IMR-90 (cell line): ENCODE data around the gene BLOC1S6. TPM values are rescaled to one million over a fixed set of nuclear protein-coding genes. Genes with fewer than 3 reads are reported as not detected.

Experiments
- ATAC-seq: fragments of 200-7000 bp; cut with Tn5 transposase; 2 replicates; pipeline ENCODE4 v1.9.1; 2020; ENCODE audit warnings: low read depth, mild to moderate bottlenecking, moderate library complexity
- BruUV-seq: library from RNA; stranded (reverse); fragments of 400-500 nt; replicated peaks from 2 replicates; lab custom pipeline; 2021; lab: Mats Ljungman, UMichigan
- CTCF ChIA-PET: fragments of 300-600 bp; formaldehyde crosslinking; extraction: SDS; loops from one replicate; lab custom pipeline; 2021; ENCODE audit warnings: antibody characterized with exemption; lab: Yijun Ruan, JAX
- POLR2A ChIA-PET: fragments of 300-600 bp; sonication (Branson Sonifier 250); formaldehyde crosslinking; loops from one replicate; lab custom pipeline; 2022; ENCODE audit warnings: antibody characterized with exemption; ENCODE audit not compliant: unreplicated experiment; lab: Charles Lee
- DNase-seq: peaks from one replicate; pipeline ENCODE4 v3.0.0; 2013
- H2AFZ ChIP-seq: replicated peaks from 2 replicates; pipeline ENCODE3; 2013; ENCODE audit warnings: low read length, mild to moderate bottlenecking; ENCODE audit not compliant: poor library complexity
- H2AK5ac ChIP-seq: 2 replicates; pipeline ENCODE4 v1.6.1; 2013; ENCODE audit warnings: low read depth, low read length, inconsistent platforms
- H2AK9ac ChIP-seq: replicated peaks from 2 replicates; pipeline ENCODE3; 2013; ENCODE audit warnings: mild to moderate bottlenecking, low read depth, low read length, moderate library complexity; ENCODE audit not compliant: poor library complexity
- H2BK120ac ChIP-seq: 2 replicates; pipeline ENCODE4 v1.6.1; 2013; ENCODE audit warnings: low read depth, low read length, inconsistent platforms
- H2BK15ac ChIP-seq: 3 replicates; pipeline ENCODE4 v1.6.1; 2013; ENCODE audit warnings: low read depth, low read length, inconsistent platforms
- H2BK20ac ChIP-seq: 2 replicates; pipeline ENCODE4 v1.6.1; 2013; ENCODE audit warnings: low read depth, mild to moderate bottlenecking, inconsistent platforms, low read length, moderate library complexity
- H2BK5ac ChIP-seq: 2 replicates; pipeline ENCODE4 v1.6.1; 2013; ENCODE audit warnings: mild to moderate bottlenecking, low read depth, low read length, inconsistent platforms; ENCODE audit not compliant: poor library complexity, severe bottlenecking
- H3K14ac ChIP-seq: replicated peaks from 2 replicates; pipeline ENCODE4 v1.6.1; 2013; ENCODE audit warnings: low read depth, low read length, inconsistent platforms
- H3K18ac ChIP-seq: 2 replicates; pipeline ENCODE4 v1.6.1; 2013; ENCODE audit warnings: low read depth, low read length, control low read depth
- H3K23ac ChIP-seq: 2 replicates; pipeline ENCODE4 v1.6.1; 2013; ENCODE audit warnings: low read depth, low read length, inconsistent platforms
- H3K27ac ChIP-seq: 2 replicates; pipeline ENCODE4 v1.5.1; 2013; ENCODE audit warnings: mild to moderate bottlenecking, control low read depth, low read length; ENCODE audit not compliant: insufficient read depth
- H3K27me3 ChIP-seq: 2 replicates; pipeline ENCODE4 v1.6.1; 2013; ENCODE audit warnings: low read length; ENCODE audit not compliant: control insufficient read depth, insufficient read depth
- H3K36me3 ChIP-seq: 2 replicates; pipeline ENCODE4 v1.6.1; 2013; ENCODE audit warnings: low read length, mixed read lengths; ENCODE audit not compliant: control insufficient read depth, insufficient read depth
- H3K4ac ChIP-seq: 2 replicates; pipeline ENCODE4 v1.6.1; 2013; ENCODE audit warnings: low read depth, low read length, inconsistent platforms
- H3K4me1 ChIP-seq: 2 replicates; pipeline ENCODE4 v1.6.1; 2013; ENCODE audit warnings: low read length, mixed read lengths; ENCODE audit not compliant: control insufficient read depth, insufficient read depth
- H3K4me2 ChIP-seq: 2 replicates; pipeline ENCODE4 v1.6.1; 2013; ENCODE audit warnings: low read depth, mild to moderate bottlenecking, control low read depth, low read length, moderate library complexity
- H3K4me3 ChIP-seq: 2 replicates; pipeline ENCODE4 v1.5.1; 2013; ENCODE audit warnings: low read depth, mild to moderate bottlenecking, control low read depth, low read length, moderate library complexity; ENCODE audit not compliant: insufficient read depth
- H3K56ac ChIP-seq: 2 replicates; pipeline ENCODE4 v1.6.1; 2013; ENCODE audit warnings: low read length, inconsistent platforms; ENCODE audit not compliant: insufficient read depth; ENCODE audit errors: extremely low read depth
- H3K79me1 ChIP-seq, 2 experiments: 2 replicates each; pipeline ENCODE4 v1.6.1; 2013; ENCODE audit warnings: low read length in 2 of 2, inconsistent platforms in 1 of 2, low read depth in 1 of 2
- H3K9ac ChIP-seq: 2 replicates; pipeline ENCODE4 v1.6.1; 2013; ENCODE audit warnings: low read depth, low read length, control low read depth
- H3K9me1 ChIP-seq: 2 replicates; pipeline ENCODE4 v1.6.1; 2013; ENCODE audit warnings: low read length, inconsistent platforms; ENCODE audit not compliant: insufficient read depth
- H3K9me3 ChIP-seq: 2 replicates; pipeline ENCODE4 v1.6.1; 2013; ENCODE audit warnings: low read length; ENCODE audit not compliant: control insufficient read depth, insufficient read depth
- H4K20me1 ChIP-seq: 2 replicates; pipeline ENCODE4 v1.6.1; 2013; ENCODE audit warnings: low read length, inconsistent platforms; ENCODE audit not compliant: insufficient read depth
- H4K5ac ChIP-seq: 2 replicates; pipeline ENCODE4 v1.6.1; 2013; ENCODE audit warnings: mild to moderate bottlenecking, low read depth, low read length, control low read depth
- H4K8ac ChIP-seq, 2 experiments: 2 replicates each; pipeline ENCODE4 v1.6.1; 2013; ENCODE audit warnings: low read depth in 2 of 2, low read length in 2 of 2, control low read depth in 1 of 2, inconsistent platforms in 1 of 2
- H4K91ac ChIP-seq: 2 replicates; pipeline ENCODE4 v1.6.1; 2013; ENCODE audit warnings: low read depth, low read length, inconsistent platforms; ENCODE audit not compliant: insufficient read depth
- BHLHE40 ChIP-seq: fragments of 150-350 bp; IDR thresholded peaks from 2 replicates; pipeline ENCODE4 v1.6.1; 2016; ENCODE audit warnings: mild to moderate bottlenecking, low read depth, low read length
- CEBPB ChIP-seq: IDR thresholded peaks from 2 replicates; pipeline ENCODE4 v1.6.1; 2012; ENCODE audit warnings: low read depth, low read length, improper control_type of control experiment
- ELK1 ChIP-seq: fragments of 150-350 bp; IDR thresholded peaks from 2 replicates; pipeline ENCODE4 v1.6.1; 2016; ENCODE audit warnings: low read depth, mild to moderate bottlenecking, low read length, moderate library complexity, borderline replicate concordance
- MAZ ChIP-seq: IDR thresholded peaks from 2 replicates; pipeline ENCODE4 v1.6.1; 2012; ENCODE audit warnings: low read depth, mild to moderate bottlenecking, low read length, improper control_type of control experiment, moderate library complexity, borderline replicate concordance
- RAD21 ChIP-seq: IDR thresholded peaks from 2 replicates; pipeline ENCODE4 v1.6.1; 2012; ENCODE audit warnings: low read length, improper control_type of control experiment
- RCOR1 ChIP-seq: IDR thresholded peaks from 2 replicates; pipeline ENCODE4 v1.6.1; 2012; ENCODE audit warnings: mild to moderate bottlenecking, low read length, improper control_type of control experiment; ENCODE audit not compliant: insufficient replicate concordance
- SMC3 ChIP-seq: fragments of 150-350 bp; IDR thresholded peaks from 2 replicates; pipeline ENCODE4 v1.6.1; 2016; ENCODE audit warnings: low read depth, mild to moderate bottlenecking, antibody characterized with exemption, low read length, moderate library complexity
- WGBS, 2 experiments: methylation state at CpG; one replicate each; pipeline versions ENCODE4 v1.1.5 to v1.1.7; 2013; ENCODE audit warnings: missing lambda C conversion rate in 2 of 2; ENCODE audit not compliant: insufficient read length in 1 of 2; ENCODE audit errors: extremely low coverage in 2 of 2; 5-methylcytosine and 5-hydroxymethylcytosine counted together
- dilution Hi-C: fragments of 300-500 bp; cut with HindIII; formaldehyde crosslinking; loops from one replicate; pipeline ENCODE4 v1.14.3; 2018; ENCODE audit warnings: low sequenced_read_pairs; ENCODE audit not compliant: unreplicated experiment
- in situ Hi-C: fragments of 300-500 bp; cut with MboI; formaldehyde crosslinking; loops from 3 replicates; pipeline ENCODE4 v1.14.3; 2019; ENCODE audit warnings: low sequenced_read_pairs, inconsistent platforms, mixed read lengths
- intact Hi-C: fragments of 100-400 bp; cut with micrococcal nuclease; formaldehyde crosslinking; loops from 2 replicates; pipeline ENCODE4 v1.10.0; 2022
- polyA plus RNA-seq, 3 experiments: library from polyadenylated mRNA; depleted of rRNA; stranded (reverse); fragments of >200 nt; gene quantifications; 2 replicates each; pipeline ENCODE4 v1.2.3, GENCODE V29; 2012; ENCODE audit warnings: low replicate concordance in 1 of 3
- total RNA-seq: library from RNA; depleted of rRNA; stranded (reverse); fragments of >200 nt; gene quantifications from 2 replicates; pipeline ENCODE4 v1.2.3, GENCODE V29; 2012

The BLOC1S6 gene
- total and polyA plus RNA-seq, 2 of the 4 experiments (the other 2 are of a cell fraction) = 21.7 to 40.9 TPM

GRCh38 chr15:45549541-45550220 is 37.5 kb upstream of the BLOC1S6 start:
- Histone ChIP-seq H3K18ac (no peak overlapping the region), H3K27me3 (no peaks in the 10 kb centered on the region), H3K14ac (no peak overlapping the region), H2BK15ac (no peak overlapping the region), H3K4ac (no peak overlapping the region), H3K9ac (no peak overlapping the region), H3K23ac (no peak overlapping the region), H4K8ac (no peak overlapping the region), H3K4me3 (no peak overlapping the region), H2BK120ac (no peak overlapping the region), H3K4me1 (0 out of 2 replicates have a peak, but pooled peaks cover 1% of the 10 kb centered on the region), H3K4me2 (no peak overlapping the region), H3K27ac (no peak overlapping the region), H3K9me3 (no peaks in the 10 kb centered on the region), H4K91ac (no peak overlapping the region), H4K20me1 (no peaks in the 10 kb centered on the region), H2BK5ac (no peak overlapping the region), H4K5ac (no peak overlapping the region), H2AK9ac (no peak overlapping the region), H2AK5ac (no peak overlapping the region), H3K56ac (no peak overlapping the region), H3K9me1 (no peaks in the 10 kb centered on the region), H3K79me1 (no peaks in the 10 kb centered on the region), H3K36me3 (no peaks in the 10 kb centered on the region), H2AFZ (no peak overlapping the region), H2BK20ac (no peak overlapping the region)
- intact Hi-C loops = no loop called here
- TF ChIP-seq ELK1 = no peak
- no peak for TF ChIP-seq RCOR1
- TF ChIP-seq MAZ = no peak
- TF ChIP-seq CEBPB = no peak
- TF ChIP-seq SMC3 = no peak
- no peak for TF ChIP-seq RAD21
- no peak for TF ChIP-seq BHLHE40
- in situ Hi-C loops = no loop called here
- dilution Hi-C loops = no loop called here
- peak; percentile 43 for DNase-seq
- POLR2A ChIA-PET = no interaction called here
- peak; percentile 54 for ATAC-seq
- WGBS, 2 experiments = 100% methylated on average over 1 of the region's 9 CpGs; no CpG with 5 or more reads in 1 of the 2 experiments
- no TSS peak for BruUV-seq
- CTCF ChIA-PET = no interaction called here
